ENCODE results near the gene MCAT. TPM values are rescaled to one million over a fixed set of nuclear protein-coding genes. Genes with fewer than 3 reads are reported as not detected.

MCAT gene
- polyA plus RNA-seq, 1 experiment: 19.4 TPM

GRCh38 chr22:43181321-43182076, 38.3 kb upstream of the MCAT start:
- H3K4me3 ChIP-seq (ENCODE audit: low read depth, low read length): no peak overlapping the region
- TF ChIP-seq, protein P1, sequence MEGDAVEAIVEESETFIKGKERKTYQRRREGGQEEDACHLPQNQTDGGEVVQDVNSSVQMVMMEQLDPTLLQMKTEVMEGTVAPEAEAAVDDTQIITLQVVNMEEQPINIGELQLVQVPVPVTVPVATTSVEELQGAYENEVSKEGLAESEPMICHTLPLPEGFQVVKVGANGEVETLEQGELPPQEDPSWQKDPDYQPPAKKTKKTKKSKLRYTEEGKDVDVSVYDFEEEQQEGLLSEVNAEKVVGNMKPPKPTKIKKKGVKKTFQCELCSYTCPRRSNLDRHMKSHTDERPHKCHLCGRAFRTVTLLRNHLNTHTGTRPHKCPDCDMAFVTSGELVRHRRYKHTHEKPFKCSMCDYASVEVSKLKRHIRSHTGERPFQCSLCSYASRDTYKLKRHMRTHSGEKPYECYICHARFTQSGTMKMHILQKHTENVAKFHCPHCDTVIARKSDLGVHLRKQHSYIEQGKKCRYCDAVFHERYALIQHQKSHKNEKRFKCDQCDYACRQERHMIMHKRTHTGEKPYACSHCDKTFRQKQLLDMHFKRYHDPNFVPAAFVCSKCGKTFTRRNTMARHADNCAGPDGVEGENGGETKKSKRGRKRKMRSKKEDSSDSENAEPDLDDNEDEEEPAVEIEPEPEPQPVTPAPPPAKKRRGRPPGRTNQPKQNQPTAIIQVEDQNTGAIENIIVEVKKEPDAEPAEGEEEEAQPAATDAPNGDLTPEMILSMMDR (IDR thresholded peaks at IDR 0.05; ENCODE audit: insufficient read depth, low read depth, low read length): no peak
- ChIA-PET POLR2A (no interaction called here), CTCF (interaction anchor here (1.2 kb wide), 1 partner anchor 7 kb away, joined by 3 read pairs; no protein-coding TSS in a partner anchor)
- H3K27me3 ChIP-seq (ENCODE audit: control insufficient read depth, insufficient read depth, low read length): no peaks in the 10 kb centered on the region
- H3K36me3 ChIP-seq (ENCODE audit: control insufficient read depth, insufficient read depth, low read length): peaks cover 17% of the 10 kb centered on the region
- no peak for DNase-seq (ENCODE audit: low read depth)

DNA sequence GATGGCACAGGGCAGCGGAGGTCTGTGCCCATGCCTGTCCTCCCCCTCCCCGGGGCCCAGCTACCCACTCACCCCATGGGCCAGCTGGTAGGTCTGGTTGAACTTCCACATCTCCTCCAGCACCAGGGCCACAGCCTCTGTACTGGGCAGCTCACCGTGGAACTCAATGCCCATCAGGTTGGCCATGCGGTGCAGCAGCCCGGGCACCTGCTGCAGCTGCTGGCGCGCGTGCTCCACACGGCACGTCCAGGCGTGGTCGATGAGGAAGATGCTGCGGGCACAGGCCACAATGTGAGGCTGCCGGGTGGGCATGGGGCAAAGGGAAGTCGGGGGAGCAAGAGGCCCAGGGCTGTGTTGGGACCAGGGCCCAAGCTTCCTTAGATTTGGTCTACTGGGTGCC, 37.5 kb upstream of the MCAT start:
- POLR2A ChIA-PET: no interaction called here

DNA sequence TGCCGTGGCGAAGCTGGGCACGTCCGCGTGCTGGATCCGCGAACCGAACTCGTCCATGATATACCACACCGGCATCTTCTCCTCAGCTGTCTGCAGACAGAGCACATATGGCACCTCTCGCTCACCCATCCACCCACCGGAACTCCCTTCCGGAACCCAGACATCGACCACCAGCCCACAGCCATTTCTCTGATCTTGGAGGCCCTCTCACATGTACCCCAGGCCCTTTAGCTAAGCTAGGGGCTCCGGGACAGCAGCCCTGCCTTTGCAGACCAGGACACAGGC, 36.7 kb upstream of the MCAT start:
- DNase-seq (ENCODE audit: low read depth): no peak
- TF ChIP-seq, protein P1 (IDR thresholded peaks at IDR 0.05; ENCODE audit: insufficient read depth, low read depth, low read length): no peak
- CTCF ChIA-PET: no interaction called here
- Histone ChIP-seq H3K4me3 (ENCODE audit: low read depth, low read length) (no peak overlapping the region), H3K36me3 (ENCODE audit: control insufficient read depth, insufficient read depth, low read length) (peaks cover 19% of the 10 kb centered on the region), H3K27me3 (ENCODE audit: control insufficient read depth, insufficient read depth, low read length) (no peaks in the 10 kb centered on the region)
- POLR2A ChIA-PET: no interaction called here

More for the DNA sequence above, 37.5 kb upstream of the MCAT start:
- CTCF ChIA-PET: no interaction called here
- DNase-seq (ENCODE audit: low read depth): no peak
- Histone ChIP-seq H3K36me3 (ENCODE audit: control insufficient read depth, insufficient read depth, low read length) (peaks cover 17% of the 10 kb centered on the region), H3K4me3 (ENCODE audit: low read depth, low read length) (no peak overlapping the region), H3K27me3 (ENCODE audit: control insufficient read depth, insufficient read depth, low read length) (no peaks in the 10 kb centered on the region)
- TF ChIP-seq, protein P1 (IDR thresholded peaks at IDR 0.05; ENCODE audit: insufficient read depth, low read depth, low read length): no peak

GRCh38 chr22:43179146-43179910, 36.1 kb upstream of the MCAT start:
- TF ChIP-seq, protein P1 (IDR thresholded peaks at IDR 0.05; ENCODE audit: insufficient read depth, low read depth, low read length): no peak
- DNase-seq (ENCODE audit: low read depth): no peak
- POLR2A ChIA-PET: no interaction called here
- Histone ChIP-seq H3K27me3 (ENCODE audit: control insufficient read depth, insufficient read depth, low read length) (no peaks in the 10 kb centered on the region), H3K36me3 (ENCODE audit: control insufficient read depth, insufficient read depth, low read length) (peaks cover 18% of the 10 kb centered on the region), H3K4me3 (ENCODE audit: low read depth, low read length) (no peak overlapping the region)
- CTCF ChIA-PET: no interaction called here

DNA sequence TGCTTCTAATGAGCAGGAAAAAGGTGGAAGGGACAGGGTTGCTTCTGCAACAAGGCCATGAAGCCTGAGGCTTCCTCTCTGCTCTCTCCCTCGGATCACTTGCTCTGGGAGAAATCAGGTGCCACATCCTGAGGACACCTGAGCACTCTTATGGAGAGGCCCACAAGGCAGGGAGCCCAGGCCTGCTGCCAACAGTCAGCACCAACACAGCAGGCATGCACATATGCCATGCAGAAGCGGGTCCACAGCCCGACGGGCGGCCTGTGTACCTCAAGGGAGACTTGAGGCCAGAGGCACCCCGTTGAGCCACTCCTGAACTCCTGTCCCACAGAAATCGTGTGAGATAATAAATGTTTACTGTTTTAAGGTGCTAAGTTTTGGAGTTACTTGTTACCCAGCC, 34.3 kb upstream of the MCAT start:
- DNase-seq (ENCODE audit: low read depth): no peak
- Histone ChIP-seq H3K27me3 (ENCODE audit: control insufficient read depth, insufficient read depth, low read length) (no peaks in the 10 kb centered on the region), H3K4me3 (ENCODE audit: low read depth, low read length) (no peak overlapping the region), H3K36me3 (ENCODE audit: control insufficient read depth, insufficient read depth, low read length) (peaks cover 27% of the 10 kb centered on the region)
- ChIA-PET POLR2A (no interaction called here), CTCF (no interaction called here)
- TF ChIP-seq, protein P1 (IDR thresholded peaks at IDR 0.05; ENCODE audit: insufficient read depth, low read depth, low read length): no peak
